HG02798 (cell line): ENCODE data around the gene CD55.

ENCODE experiments used
- ATAC-seq: cut with Tn5 transposase; IDR thresholded peaks from one replicate; pipeline ENCODE4 v1.9.1; 2021; ENCODE audit warnings: mild to moderate bottlenecking; ENCODE audit not compliant: unreplicated experiment, poor library complexity

The CD55 gene

DNA sequence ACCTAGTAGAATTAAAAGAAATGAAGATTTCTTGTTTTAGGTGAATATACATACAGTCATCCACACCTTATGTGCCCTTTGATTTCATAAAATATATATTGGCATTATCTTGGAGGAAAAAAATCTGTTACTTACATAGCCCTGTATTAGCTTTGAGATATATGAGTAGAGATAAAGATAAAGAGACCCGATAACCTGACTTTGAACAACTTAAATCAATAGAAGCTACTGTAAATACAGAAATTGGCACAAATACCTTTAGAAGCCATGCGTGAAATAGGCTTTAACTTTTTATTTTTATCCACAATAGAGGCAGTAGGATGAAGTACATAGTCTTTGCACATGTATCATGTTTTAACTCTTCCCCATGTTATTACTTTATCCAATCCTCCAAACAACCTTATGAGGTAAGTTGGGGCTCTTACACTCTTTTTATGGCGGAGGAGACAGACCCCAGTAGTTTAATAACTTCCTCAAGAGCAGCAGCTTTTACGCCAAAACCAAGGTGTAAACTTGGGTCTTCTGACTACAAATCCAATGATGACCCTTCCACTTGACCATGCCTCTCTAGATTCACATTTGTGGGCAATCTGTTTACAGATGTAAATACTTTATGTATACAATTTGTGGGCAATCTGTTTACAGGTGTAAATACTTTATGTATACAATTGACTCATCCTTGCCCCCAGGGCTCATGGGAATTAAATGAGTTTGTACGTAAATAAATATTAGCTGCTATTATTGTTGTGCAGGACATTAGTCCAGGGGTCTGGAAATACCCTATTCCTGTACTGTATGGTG lies 2.1 kb downstream of the CD55 start:
- ATAC-seq = no peak

DNA sequence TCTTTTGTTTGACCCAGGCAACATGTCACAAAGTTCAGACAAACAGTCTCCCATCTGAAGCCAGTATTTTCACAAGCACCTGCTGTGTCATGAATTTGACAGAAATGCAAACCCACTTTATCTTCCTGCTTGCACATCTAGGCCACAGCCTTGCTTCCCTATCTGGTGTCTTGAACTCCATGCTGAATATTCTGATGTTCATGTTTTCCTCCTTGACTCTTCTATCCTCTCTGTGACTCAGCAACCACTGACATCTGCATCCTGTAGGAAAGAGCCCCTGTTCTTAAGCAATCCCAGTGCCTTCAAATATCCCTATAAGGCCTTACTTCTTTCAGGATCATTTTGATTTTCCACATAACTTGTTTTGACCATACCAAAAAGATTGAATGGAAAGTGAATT lies 6.5 kb downstream of the CD55 start:
- ATAC-seq = no peak

GRCh38 chr1:207328908-207329440 lies 7.5 kb downstream of the CD55 start:
- no peak for ATAC-seq

DNA sequence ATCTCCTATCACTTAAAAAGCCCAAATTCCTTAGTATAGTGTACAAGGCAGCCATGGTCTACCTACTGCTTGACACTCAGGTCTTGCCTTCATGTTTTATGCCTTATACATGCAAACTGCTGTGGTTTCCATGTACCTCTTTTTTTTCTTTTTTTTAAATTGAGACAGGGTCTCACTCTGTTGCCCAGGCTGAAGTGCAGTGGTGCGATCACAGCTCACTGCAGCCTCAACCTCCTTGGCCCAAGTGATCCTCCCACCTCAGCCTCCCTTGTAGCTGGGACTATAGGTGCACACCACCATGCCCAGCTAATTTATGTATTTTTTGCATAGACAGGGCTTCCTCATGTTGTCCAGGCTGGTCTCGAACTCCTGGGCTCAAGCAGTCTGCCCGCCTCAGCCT lies 8.0 kb downstream of the CD55 start:
- ATAC-seq = no peak

GRCh38 chr1:207330011-207330710 lies 8.7 kb downstream of the CD55 start:
- no peak for ATAC-seq

- no peak for ATAC-seq
These were observed 10.2 kb downstream of the CD55 start for GRCh38 chr1:207331354-207332313.

DNA sequence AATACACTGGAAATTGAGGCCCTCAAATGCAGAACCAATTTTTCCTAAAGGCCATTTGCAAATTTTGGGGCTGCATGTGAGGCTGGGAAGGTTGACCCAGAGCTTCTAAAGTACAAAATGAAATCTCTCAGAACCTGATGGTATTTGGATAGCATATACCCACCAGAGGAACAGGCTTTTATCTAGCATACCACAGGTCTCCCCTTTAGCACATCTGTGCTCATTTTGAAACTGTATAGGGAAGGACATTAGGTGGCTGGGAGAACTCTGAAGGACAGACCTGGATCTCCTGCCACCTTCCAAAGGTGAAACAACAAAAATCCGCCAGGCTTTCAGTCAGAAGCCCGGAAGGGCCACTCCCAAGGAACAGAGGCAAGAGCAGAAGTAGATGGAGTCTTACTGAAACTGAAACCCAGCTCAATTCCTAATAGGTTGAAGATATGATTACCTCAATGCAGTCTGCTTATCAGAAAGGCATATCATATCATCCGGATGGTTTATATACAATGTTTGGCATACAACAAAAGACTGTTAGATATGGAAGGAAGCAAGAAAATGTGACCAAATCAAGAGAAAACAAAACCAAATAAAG lies 11.6 kb downstream of the CD55 start:
- no peak for ATAC-seq

GRCh38 chr1:207333620-207334019 lies 12.1 kb downstream of the CD55 start:
- no peak for ATAC-seq

DNA sequence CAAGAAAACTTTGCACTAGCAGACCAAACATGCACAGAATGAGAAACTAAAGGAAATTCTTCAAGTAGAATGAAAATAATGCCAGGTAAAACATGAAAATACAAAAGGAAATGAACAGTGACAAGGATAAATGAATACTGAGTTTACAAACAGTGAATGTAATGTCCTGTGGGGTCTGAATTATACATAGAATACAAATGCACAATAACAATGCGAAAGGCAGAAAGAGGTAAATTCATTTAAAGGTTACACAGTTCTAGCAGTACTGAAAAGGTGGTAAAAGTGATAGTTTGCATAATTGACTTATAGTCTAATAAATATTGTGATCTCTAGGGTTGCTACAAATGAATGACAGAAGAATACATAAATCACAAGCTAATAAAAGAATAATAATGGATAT lies 12.9 kb downstream of the CD55 start:
- ATAC-seq = no peak

DNA sequence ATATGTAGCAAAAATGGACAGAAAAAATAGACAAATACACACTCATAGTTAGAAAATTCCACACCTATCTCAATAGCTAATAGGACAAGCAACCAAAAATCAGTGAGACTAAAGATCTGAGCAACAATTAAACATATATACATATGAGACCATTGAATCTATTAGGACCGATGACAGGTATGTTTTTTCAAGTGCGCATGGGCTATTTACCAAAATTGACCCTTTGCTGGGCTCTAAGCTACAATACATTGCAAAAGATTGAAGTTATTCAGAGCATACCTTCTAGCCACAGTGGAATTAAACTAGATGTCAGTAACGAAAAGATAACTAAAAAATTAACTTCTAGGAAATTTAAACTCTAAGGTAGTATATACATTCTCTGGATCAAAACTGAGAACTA lies 13.7 kb downstream of the CD55 start:
- no peak for ATAC-seq

DNA sequence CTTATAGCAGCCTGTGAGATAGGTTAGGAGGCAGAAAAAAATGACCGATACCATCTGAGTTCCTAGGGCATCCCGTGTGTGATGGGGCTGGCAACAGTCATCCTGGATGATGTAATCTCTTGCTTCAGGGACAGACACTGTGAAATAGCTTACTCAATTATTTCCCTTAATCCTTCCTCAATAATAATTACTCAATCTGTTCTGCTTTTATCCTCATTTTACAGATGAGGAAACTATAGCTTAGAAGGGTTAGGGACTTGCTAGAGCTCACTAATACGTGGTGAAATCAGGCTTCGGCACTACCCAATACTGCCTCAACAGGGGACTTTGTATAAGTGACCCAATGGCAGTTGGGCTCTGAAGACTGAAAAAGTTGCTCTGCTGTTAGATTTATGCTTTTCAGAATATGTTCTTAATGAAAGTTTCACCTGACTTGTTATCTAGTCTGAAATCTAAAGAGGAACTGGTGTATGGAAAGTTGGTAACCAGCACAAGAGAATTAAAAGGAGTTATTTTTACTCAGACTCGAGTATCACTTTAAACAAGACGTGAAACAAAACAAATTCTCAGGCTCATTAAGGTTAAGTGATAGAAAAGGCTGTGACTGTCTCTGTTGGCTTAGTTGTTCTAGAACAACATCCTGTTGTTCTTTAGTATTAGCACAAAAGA lies 14.4 kb downstream of the CD55 start:
- peak; percentile 72 for ATAC-seq

GRCh38 chr1:207336559-207337467 lies 15.3 kb downstream of the CD55 start:
- peak; percentile 69 for ATAC-seq

- ATAC-seq = no peak
These were observed 20.9 kb downstream of the CD55 start for GRCh38 chr1:207342332-207342731.

- ATAC-seq = no peak
These were observed 22.2 kb downstream of the CD55 start for GRCh38 chr1:207343675-207344074.

DNA sequence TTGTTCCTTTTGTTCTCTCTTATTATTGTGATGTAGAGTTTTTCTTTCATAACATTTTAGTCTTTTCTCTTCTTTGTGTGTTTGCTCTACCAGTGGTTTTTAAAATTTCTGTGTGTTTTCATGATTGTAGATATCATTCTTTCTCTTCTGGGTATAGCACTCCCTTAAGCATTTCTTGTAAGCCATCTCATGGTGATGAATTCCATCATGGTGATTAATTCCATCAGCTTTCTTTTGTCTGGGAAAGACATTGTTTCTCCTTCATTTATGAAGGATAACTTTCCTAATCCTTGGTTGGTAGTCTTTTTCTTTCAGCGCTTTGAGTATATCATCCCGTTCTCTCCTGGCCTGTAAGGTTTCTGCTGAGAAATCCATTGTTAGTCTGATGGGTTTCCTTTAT lies 22.7 kb downstream of the CD55 start:
- ATAC-seq = no peak

DNA sequence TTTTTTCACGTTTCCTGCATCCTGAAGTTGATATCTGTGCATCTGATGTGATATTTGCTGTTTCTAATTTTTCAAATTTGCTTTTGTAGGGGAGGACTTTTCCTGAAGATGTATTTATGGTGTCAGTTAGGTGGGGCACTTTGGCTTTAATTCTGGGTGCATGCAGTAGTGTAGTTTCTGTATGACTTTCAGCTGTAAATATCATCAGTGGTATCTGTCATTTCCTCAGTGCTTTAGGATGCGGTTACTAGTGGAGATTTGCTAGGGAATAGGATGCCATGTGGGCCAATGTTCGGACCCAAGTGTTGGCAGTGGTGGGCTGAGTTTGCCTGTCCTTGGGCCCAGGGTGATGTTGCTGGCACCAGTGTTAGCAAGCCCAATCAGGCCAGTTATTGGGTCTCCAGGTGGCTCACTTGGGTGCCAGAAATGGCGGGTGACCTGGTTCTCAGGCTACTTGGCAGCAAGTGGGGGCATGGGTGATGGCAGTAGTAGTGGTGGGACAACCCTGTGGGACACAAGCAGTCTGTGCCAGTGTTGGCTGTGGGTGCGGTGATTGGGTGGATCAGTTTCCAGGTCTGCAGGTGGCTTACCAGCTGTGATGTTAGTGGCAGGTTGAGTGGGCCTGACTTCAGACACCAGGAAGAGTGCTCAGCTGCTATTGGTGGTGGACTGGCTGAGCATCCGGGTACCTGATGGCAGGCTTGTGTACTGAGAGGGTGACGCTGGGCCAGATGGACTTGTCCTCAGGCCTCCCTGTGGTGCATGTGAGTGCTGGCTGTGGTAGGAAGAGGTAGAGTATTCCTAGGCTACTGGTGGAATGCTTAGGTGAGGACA lies 24.4 kb downstream of the CD55 start:
- no peak for ATAC-seq

DNA sequence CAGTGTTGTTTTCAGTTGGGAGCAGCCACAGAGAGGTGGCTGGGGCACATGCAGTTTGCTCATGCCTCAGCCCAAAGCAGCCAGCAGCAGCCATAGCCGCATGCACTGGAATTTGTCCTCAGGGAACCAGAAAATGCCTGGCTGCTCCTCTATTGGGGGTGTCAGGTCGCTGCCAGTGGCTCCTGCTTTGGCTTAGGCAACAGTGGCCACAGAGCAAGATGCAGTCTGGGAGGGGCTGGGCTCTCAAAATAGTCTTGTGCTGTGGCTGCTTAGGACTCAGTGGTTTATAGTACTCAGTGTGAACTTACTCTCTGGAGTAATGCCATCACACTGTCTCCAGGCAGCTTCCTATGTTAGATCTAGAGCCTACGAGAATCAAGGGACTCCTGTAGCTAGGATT lies 25.0 kb downstream of the CD55 start:
- no peak for ATAC-seq

DNA sequence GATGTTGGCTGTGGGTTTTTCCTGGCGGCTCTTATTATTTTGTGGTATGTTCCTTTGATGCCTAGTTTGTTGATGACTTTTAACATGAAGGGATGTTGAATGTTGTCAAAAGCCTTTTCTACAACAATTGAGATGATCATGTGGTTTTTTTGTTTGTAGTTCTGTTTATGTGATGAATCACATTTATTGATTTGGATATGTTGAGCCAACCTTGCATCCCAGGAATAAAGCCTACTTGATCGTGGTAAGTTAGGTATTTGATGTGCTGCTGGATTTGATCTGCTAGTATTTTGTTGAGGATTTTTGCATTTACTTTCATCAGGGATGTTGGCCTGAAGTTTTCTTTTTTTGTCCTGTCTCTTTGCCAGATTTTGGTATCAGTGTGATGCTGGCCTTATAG lies 28.5 kb downstream of the CD55 start:
- no peak for ATAC-seq
